UCSD-AML1 (cell line): Measurements from ENCODE around the gene SETD7.
"Not testable (repeated sequence)": the region's sequence is repeated elsewhere in the genome, so short reads cannot be mapped to it uniquely, and the experiment has no call there.

Experiments
- DNase-seq: peaks from one replicate; lab custom pipeline; 2025; ENCODE audit not compliant: unreplicated experiment; lab: John Stamatoyannopoulos, UW

SETD7 gene

DNA sequence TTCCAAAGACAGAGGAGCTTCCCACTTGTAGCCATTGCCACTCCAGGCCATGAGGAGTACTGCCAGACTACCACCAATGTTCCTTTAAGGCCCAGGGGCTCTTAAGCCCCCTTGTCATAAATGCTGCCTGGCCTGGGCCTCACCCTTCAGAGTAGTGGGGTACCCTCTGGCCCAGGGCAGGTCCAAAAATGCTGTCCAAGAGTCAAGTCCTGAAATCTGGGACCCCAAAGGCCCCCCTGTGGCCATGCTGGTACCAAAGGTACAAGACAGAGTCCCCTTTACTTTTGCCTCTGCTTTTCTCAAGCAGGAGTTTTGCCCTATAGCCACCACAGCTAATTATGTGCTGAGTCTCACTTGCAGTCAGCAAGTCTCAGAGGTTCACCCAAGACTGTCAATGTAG, 85.7 kb downstream of the SETD7 start:
- no peak for DNase-seq

DNA sequence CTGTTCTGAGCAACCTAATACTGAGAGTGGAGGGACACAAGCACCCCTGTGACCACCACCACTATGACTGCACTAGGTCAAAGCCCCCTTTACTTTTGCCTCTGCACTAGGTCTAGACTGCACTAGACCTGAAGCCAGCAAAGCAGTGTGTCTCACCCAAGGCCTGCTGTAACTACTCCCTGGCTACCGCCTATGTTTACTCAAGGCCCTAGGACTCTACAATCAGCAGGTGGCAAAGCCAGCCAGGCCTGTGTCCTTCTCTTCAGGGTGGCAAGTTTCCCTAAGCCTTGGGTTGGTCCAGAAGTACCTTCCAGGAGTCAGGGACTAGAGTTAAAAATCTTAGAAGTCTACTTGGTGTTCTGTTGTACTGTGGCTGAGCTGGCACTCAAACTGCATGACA, 86.2 kb downstream of the SETD7 start:
- no peak for DNase-seq

DNA sequence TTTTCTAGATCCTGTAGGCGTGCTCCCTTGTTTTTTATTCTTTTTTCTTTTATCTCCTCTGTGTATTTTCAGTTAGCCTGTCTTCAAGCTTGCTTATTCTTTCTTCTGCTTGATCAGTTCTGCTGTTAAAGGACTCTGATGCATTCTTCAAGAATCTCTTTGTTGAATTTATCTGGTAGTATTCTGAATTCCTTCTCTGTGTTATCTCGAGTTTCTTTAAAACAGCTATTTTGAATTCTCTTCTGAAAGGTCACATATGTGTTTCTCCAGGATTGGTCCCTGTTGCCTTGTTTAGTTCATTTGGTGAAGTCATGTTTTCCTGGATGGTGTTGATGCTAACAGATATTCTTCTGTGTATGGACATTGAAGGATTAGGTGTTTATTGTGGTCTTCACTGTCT, 86.8 kb downstream of the SETD7 start:
- DNase-seq: no peak

- not testable (repeated sequence) for DNase-seq
Measured at GRCh38 chr4:139468756-139469155, 87.3 kb downstream of the SETD7 start.

DNA sequence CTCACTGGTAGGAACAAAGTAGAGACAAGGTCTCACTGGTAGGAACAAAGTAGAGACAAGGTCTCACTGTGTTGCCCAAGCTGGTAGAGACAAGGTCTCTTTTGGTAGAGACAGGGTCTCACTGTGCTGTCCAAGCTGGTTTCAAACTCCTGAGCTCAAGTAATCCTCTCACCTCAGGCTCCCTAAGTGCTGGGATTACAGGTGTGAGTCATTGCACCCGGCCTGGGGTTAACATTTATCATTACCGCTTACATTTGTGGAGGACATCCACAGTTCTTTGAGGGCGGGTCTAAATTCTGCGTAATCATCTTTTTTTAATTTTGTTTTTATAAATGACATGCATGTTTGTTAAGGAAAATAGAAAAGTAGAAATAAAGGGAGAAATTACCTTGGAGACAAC, 90.1 kb downstream of the SETD7 start:
- no peak for DNase-seq

- not testable (repeated sequence) for DNase-seq
Measured at GRCh38 chr4:139464512-139464911, 91.5 kb downstream of the SETD7 start.

DNA sequence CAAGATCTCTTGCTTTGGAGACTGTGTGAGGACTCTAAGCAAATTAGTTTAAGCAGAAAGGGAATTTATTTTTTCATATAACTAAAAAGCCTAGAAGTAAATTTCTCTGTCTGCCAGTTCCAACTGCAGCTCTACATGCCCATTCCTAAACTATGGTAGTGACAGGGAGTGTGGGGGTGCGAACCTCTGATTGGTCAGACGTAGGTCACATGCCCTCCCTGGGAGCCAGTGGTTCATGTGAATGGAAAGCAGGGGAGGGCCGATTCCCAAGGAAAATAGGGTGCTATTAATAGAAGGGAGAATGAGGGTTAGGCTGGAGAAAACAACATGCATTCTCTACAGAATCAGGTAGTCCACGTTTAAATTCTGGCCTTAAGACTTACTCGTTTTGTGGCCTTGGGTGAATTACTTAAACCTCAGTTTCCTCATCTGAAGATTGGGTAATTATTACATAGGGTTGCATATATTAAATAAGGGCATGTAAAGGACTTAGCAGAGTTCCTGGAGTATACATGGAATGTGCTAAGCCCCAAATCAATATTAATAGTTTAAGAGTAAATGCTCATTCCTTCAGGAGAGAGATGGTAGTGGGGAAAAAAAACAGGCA, 94.9 kb downstream of the SETD7 start:
- no peak for DNase-seq

DNA sequence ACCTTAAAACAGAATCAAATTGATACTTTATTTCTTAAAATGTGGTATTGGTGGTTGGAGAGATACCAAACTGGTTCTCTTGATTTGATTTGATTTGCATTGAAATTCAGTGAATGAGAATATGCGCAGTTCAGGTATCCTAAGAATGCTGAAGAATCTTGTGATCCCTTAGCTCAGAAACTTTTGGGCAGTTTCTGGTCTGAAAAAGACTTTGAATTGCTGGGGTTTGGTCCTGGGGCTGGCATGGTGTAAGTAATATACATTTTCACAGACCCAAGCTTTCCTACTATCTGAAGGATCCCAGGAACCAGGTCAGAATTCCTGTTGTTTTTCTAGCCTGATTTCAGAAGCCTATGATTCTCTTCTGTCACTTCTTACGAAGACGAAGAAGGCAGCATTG, 95.5 kb downstream of the SETD7 start:
- no peak for DNase-seq

DNA sequence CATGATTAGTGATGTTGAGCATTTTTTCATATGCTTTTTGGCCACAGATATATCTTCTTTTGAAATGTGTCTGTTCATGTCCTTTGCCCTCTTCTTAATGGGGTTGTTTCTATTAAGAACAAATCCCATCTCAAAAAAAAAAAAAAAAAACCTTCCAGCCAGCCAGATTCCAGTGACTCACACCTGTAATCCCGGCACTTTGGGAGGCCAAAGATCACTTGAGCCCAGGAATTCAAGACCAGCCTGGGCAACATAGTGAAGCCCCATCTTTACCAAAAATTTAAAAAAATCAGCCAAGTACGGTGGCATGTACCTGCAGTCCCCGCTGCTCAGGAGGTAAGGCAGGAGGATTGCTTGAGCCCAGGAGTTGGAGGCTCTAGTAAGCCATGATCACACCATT, 97.0 kb downstream of the SETD7 start:
- no peak for DNase-seq

DNA sequence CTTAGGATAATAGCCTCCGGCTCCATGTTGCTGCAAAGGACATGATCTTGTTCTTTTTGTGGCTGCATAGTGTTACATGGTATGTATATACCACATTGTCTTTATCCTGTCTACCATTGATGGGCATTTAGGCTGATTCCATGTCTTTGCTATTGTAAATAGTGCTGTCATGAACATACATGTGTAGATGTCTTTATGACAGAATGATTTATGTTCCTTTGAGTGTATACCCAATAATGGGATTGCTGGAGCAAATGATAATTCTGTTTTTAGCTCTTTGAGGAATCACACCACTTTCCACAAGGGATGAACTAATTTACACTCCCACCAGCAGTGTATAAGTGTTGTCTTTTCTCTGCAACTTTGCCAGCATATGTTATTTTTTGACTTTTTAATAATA, 97.5 kb downstream of the SETD7 start:
- DNase-seq: no peak

GRCh38 chr4:139457318-139457717, 98.7 kb downstream of the SETD7 start:
- DNase-seq: no peak

DNA sequence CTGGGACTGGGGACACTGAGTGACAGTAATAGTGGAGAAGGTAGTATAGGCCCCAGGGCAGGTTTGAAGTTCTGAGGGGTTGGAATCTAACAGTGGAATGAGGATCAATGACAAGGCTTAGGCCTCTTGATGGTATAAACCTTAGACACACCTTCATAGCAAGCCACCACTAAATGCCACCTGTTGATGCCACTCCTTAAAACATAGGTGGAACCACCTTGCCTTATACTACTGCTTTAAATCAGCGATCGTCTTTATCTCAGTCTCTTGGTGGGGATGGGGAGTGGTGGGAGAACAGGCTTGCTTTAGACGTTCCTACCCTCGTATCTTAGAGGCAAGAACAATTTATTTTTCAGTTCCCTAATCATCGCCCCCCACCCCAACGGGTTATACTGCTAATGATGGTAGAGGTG, 100.9 kb downstream of the SETD7 start:
- DNase-seq: no peak

DNA sequence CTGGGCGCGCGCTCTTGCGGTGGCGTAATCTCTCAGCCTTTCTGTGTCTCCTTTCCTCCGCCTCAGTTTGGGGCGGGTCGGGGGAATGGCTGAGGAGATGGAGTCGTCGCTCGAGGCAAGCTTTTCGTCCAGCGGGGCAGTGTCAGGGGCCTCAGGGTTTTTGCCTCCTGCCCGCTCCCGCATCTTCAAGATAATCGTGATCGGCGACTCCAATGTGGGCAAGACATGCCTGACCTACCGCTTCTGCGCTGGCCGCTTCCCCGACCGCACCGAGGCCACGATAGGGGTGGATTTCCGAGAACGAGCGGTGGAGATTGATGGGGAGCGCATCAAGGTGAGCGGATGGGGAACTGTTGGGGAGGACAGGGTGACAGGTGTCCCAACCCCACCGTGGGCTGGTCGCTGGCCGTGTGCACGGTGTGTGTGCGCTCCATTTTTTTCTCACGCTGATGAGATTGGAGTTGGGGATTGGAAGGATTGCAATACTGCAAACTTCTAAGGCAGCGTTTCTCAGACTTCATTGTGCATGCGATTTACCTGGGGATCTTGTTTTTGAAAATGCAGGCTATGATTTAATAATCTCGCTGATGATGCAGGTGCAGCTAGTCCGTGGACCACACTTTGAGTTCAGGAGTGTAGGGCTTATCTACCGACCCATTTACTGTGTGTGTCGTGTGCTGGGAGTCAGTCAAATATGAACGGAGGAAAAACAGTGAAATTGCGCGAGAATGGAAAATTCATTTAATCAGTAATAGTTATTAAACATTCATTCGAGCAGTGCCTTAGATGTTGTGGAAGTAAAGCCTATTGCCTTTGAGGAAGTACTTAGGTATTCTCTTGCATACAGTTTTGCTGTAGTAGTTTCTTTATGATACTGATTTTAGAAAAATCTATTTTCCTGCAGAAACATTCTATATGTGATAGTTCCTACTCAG, 101.6 kb downstream of the SETD7 start, which contains the start of gene RAB33B:
RAB33B (plus strand) TSS at position 11 of the 935 bp plus-strand sequence; CDS start at position 86, 75 bp downstream.
- DNase-seq: no peak

DNA sequence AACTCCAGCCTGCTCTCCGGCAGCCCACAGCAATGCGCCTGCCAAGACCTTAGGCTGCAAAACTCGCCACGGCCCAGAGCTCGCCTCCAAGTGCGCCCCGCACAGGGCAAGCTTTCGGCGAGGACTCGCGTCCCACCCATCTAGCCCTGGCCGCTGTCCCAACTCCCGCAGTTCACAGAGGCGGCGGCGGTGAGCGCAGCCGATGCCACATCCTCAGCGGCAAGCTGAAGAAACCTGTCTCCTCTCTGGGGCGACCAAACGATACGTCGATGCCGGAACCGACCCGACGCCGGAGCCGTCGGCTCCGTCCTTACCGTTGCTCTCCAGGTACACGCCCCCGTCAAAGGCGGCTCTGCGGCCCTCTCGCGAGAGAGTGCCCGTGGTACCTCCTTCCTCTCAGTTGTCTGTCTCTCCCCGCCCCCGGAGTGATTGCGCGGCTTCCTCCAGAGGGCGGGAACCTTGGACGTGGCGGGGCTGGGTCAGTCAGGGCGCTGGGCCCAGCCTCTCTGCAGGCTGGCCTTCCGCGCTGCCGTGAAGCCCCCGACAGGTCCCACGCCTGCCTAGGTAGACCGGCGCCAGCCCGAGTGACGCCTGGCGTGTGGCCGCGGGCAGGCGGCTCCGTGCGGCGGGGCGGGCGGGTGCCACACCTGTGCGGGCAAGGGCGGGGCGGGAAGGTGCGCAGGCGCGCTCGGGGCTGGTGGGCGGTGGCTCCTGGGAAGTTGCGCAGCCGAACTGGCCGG, 102.5 kb downstream of the SETD7 start:
- DNase-seq: peak; percentile 96

GRCh38 chr4:139453041-139453370, 103.0 kb downstream of the SETD7 start:
- DNase-seq: no peak

- DNase-seq: no peak
Measured at GRCh38 chr4:139451997-139452396, 104.0 kb downstream of the SETD7 start.

GRCh38 chr4:139450586-139450985, 105.4 kb downstream of the SETD7 start:
- DNase-seq: no peak

DNA sequence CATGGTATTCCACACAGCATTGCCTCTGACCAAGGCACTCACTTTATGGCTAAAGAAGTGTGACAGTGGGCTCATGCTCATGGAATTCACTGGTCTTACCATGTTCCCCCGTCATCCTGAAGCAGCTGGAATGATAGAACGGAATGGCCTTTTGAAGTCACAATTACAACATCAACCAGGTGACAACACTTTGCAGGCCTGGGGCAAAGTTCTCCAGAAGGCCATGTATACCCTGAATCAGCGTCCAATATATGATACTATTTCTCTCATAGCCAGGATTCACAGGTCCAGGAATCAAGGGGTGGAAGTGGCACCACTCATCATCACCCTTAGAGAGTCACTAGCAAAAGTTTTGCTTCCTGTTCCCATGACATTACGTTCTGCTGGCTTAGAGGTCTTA, 108.9 kb downstream of the SETD7 start:
- not testable (repeated sequence) for DNase-seq
